GM03348 (cell line): ENCODE measurements around the gene ERICH2.
A peak's percentile ranks its signal among the peaks of the same experiment; 100 is the strongest.
"Not testable (repeated sequence)": the region's sequence is repeated elsewhere in the genome, so short reads cannot be mapped to it uniquely, and the experiment has no call there.

Experiments used
- DNase-seq: peaks from one replicate; pipeline ENCODE4 v3.0.0; 2012; ENCODE audit warnings: low spot score

The ERICH2 gene, protein sequence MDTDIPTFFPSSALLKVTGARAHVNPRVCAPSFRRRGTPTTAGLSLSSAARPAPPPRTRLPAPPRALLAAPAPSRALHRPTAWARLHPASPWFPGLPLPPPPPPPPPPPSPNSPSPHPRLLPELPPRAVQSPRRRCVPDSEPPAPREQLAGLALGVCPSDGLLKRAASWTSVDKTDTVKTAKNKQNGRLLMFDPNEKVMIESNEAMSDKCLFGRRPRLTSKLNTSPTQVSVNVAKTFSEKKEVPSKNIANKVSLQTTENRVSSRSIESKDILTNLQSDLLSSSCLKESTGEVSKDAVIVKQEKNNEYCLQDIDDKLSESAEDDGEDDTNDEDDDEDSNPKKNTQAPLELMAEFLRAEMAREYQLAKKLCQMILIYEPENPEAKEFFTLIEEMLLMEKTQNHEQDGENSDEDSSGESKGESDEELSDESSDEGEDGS

GRCh38 chr2:170770008-170770605 is at the start of gene ERICH2:
TSS of gene ERICH2 (plus strand) at chr2:170770378. CDS start at chr2:170770682, 304 bp downstream.
- DNase-seq = peak; percentile 65

- no peak for DNase-seq
These were observed 48.5 kb upstream of the ERICH2 start for GRCh38 chr2:170721678-170722077.

GRCh38 chr2:170722301-170722700 is 47.9 kb upstream of the ERICH2 start:
- DNase-seq = no peak

DNA sequence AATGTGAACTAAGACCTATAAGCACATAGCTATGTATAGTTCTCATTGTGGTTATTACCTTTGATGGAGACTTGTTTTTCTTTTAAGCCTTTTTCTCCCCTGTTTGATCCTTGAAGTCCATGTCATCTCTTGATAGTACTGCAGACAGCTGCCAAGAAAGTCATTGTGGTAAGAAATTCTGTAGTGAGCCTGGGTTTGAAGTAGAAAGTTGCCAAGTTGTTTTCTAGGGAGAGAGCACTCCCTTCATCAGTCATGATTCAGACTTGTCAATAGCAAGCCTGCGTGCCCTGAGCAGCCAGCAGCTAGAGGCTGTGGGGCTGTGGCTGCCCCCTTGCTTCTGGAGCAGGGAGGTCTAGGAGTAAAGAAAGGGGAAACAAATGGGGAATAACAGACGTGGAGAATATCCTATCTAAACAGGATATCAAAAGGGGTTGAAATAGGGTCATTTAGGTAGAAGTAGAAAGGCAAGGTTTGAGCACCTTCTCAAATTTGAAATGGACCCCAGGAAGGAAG is 46.7 kb upstream of the ERICH2 start:
- no peak for DNase-seq

DNA sequence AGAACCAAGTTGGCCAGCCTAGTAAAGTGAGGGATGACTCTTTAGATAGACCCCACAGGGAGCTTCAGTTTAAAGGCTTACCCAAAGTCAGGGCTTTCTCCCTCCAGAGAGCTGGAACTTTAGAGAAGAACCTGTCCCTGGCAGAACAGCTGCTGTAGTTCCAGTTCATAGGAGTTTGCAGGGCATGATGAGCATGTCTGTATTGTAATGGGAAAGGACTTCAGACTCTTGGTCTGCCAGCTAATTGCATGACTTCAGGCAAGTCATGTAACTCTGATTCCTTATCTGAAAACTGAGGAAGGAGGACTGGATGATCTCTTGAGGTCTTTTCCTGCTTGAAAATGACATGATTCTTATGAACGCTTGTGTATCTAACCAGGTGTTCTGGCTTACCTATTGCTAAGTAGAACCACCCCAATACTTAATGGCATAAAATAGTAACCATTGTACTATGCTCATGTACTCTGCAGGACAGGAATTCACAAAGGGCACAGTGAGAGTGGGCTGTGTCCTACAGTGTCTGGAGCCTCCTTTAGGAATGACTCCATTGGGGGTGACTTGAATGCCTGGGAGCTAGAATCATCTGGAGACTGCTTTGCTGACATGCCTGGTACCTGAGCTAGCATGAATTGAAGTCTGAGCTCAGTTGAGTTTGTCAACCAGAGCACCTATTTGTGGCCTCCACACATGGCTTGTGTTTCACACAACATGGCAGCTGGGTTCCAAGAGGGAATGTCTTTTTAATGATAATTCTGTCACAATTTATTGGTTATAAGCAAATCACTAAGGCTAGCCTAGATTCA is 36.2 kb upstream of the ERICH2 start:
- no peak for DNase-seq

DNA sequence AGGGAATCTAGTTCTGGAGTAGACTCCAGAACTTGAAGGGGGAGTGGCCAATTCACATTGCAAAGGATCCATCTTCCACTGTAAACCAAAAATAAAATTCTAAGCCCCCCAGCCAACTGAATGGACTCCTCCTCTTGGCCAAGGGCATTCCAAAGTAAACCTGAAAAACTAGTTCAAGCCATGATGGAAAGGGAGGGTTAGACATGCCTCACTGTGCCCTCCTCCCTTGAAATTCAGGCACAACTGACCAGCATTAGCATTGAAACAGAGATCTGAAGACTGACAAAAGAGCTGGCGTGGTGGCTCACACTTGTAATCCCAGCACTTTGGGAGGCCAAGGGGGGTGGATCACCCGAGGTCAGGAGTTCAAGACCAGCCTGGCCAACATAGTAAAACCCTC is 35.6 kb upstream of the ERICH2 start:
- DNase-seq = not testable (repeated sequence)

- DNase-seq = no peak
These were observed 33.5 kb upstream of the ERICH2 start for GRCh38 chr2:170736628-170737027.

- no peak for DNase-seq
These were observed 32.8 kb upstream of the ERICH2 start for GRCh38 chr2:170737406-170737805.

- DNase-seq = no peak
These were observed 32.4 kb upstream of the ERICH2 start for GRCh38 chr2:170737821-170738220.

GRCh38 chr2:170739048-170739447 is 31.1 kb upstream of the ERICH2 start:
- peak; percentile 84 for DNase-seq

DNA sequence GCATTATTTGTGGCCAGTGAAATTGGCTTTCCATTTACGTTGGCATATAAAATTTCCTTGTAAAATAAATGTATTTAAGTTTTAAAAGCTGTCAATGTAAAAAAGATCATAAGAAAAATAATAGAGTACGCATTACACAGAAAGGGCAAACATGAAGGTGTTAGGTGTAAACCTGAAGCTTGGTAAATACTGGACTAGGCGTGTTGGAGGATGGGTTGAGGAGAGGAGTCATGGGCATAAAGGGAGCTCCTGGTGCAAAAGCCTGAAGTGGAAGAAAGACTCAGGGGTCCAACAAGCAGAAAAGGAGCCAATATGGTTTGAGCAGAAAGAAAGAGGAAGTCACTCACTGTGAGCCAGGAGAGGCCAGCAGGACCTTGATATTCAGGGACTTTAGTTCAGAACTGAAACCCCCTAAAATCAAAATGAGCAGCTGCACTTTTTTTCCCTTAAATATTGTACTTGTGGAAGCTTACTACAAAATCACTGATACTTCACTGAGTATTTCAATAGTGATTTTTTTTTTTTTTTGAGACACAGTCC is 30.6 kb upstream of the ERICH2 start:
- no peak for DNase-seq

DNA sequence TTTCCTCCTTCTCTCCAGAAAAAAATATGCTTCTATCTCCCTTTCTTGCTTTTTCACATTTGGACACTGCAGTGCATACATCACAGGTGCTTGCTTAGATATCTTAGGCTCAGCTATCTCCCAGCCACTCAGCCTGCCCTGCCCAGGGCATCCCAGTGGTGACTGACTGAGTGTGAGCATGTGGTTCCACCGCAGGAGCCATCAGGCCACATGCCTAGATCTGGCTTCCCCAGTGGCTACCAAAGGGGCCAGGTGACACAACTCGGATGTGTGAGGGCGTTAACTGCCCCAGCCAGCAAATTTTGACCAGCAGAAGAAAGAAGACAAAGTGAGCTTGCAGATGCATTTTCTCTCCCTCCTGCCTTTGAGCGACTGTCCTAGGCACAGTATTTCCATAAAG is 29.5 kb upstream of the ERICH2 start:
- DNase-seq = no peak

DNA sequence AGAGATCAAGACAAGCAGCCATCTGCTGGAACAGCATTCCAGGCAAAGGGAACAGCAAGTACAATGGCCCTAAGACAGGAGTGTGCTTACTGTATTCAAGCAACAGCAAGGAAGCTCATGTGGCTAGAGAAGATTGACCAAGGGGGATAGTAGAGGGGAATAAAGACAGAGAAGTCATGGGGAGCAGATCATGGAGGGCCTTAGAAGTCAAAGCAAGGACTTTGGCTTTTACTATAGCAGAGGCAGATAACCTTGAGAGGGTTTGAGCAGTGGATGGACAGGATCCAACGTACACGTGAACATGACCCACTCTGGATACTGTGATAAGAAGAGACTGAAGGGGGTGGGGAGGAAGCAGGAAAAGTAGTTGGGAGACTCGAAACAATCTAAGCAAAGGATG is 28.2 kb upstream of the ERICH2 start:
- DNase-seq = no peak

- no peak for DNase-seq
These were observed 27.2 kb upstream of the ERICH2 start for GRCh38 chr2:170742896-170743529.

DNA sequence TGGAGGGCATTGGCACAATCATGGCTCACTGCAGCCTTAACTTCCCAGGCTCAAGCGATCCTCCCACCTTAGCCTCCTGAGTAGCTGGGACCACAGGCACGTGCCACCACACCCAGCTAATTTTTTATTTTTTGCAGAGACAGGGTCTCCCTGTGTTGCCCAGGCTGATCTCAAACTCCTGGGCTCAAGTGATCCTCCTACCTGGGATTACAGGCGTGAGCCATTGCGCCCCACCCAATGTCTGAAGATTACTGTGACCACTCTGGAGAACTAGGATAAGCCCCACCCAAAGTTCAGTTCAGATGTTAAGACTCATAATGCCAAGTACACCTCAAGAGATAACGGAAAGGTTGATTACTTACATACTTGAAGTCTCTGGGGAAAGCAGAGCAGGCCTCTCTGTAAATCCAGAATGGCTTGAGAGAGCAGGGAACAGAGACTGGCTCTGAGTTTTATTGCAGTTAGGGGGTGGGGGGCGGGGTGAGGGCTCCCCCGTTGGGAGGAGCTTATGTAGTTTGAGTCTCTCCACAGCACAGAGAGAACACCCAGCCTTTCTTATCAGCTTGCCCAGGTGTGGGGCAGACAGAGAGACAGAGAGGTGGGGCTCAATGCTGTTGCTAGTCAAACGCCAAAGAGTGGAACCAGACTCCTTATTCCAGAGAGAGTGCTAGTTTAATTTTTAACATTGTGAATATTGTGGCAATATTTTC is 26.5 kb upstream of the ERICH2 start:
- no peak for DNase-seq

DNA sequence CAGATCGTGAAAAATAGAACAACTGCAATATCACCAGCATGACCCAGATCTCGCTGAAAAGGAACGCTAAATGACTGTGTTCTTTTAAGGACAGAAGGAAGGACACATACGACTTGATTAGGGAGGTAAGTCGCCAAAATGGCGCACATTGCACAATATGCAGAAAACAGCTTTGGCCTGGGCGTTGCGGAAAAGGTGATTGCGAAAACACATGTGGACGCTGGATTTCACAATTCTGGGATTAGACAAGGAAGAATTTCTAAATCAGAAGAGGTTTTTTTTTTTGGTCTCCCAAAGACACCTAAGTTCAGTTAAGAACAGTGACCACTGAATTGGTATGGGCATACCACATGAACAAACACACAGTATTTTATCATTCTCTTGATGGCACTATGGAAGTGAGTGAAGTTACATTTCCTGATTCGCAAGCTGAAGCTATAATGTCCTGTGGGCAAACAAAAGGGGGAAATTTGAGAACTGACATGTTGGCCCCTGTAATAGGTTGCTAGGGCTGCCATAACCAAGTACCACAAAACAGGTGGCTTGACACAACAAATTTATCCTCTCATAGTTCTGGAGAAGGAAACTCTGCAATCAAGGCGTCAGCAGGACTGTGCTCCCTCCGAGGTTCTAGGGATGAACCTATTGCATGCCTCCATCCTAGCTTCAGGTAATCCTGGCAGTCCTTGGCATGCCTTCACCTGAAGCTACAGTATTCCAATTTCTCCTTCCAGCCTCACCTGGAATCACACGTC is 25.8 kb upstream of the ERICH2 start:
- no peak for DNase-seq

DNA sequence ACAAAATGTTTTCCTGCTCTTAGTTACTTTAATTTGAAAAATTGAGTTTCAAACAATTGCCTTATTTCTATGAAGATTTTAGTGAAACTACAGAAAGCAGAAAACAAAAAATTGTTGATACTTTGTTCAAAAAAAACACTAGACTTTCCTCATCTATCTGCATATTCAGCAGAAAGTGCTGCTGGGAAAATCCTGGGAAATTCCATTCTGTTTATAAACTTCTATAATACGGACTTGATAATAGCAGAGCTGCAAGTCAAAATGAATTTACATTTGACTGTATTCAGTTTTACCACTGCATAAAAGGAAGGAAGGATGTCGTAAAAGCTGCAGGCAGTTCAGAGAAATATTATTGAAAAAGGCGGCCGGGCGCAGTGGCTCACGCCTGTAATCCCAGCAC is 24.9 kb upstream of the ERICH2 start:
- DNase-seq = no peak

DNA sequence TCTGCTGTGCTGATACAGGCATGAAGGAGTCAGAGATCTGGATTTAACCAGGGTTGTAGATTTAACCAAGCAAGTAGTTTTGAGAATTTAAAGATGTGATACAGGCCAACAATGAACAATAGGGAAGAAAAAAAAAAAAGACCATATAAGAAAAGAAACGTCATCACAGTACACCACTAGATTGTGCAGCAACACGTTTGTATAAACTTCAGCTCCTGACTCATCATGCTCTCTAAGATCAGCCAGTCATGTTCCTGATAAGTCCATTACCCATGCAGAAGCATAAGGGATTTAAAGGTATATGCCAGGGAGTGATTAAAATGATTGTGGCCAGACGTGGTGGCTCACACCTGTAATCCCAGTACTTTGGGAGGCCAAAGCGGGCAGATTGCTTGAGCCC is 22.3 kb upstream of the ERICH2 start:
- no peak for DNase-seq

GRCh38 chr2:170751555-170751954 is 18.6 kb upstream of the ERICH2 start:
- not testable (repeated sequence) for DNase-seq

DNA sequence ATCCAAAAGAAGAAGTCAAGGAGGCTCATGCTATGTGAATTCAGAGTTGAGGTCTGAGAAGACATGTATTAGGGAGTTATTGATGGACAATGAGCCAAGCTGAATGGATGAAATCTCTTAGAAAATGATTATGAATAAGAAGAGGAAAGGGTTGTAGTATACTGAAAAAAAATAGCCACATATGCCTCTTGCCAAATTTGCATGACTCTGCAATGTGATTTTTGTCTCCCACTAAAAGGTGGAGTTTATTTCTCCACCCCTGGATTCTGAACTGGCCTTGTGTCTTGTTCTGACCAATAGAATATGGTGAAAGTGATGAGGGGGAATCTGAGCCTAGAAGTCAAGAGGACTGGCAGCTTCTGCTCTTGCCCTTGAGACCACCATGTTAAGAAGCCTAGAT is 8.6 kb upstream of the ERICH2 start:
- DNase-seq = no peak
